ENCODE results near the gene RILPL1.
"Not testable (repeated sequence)": the region's sequence is repeated elsewhere in the genome, so short reads cannot be mapped to it uniquely, and the experiment has no call there.

Gene RILPL1, protein sequence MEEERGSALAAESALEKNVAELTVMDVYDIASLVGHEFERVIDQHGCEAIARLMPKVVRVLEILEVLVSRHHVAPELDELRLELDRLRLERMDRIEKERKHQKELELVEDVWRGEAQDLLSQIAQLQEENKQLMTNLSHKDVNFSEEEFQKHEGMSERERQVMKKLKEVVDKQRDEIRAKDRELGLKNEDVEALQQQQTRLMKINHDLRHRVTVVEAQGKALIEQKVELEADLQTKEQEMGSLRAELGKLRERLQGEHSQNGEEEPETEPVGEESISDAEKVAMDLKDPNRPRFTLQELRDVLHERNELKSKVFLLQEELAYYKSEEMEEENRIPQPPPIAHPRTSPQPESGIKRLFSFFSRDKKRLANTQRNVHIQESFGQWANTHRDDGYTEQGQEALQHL

DNA sequence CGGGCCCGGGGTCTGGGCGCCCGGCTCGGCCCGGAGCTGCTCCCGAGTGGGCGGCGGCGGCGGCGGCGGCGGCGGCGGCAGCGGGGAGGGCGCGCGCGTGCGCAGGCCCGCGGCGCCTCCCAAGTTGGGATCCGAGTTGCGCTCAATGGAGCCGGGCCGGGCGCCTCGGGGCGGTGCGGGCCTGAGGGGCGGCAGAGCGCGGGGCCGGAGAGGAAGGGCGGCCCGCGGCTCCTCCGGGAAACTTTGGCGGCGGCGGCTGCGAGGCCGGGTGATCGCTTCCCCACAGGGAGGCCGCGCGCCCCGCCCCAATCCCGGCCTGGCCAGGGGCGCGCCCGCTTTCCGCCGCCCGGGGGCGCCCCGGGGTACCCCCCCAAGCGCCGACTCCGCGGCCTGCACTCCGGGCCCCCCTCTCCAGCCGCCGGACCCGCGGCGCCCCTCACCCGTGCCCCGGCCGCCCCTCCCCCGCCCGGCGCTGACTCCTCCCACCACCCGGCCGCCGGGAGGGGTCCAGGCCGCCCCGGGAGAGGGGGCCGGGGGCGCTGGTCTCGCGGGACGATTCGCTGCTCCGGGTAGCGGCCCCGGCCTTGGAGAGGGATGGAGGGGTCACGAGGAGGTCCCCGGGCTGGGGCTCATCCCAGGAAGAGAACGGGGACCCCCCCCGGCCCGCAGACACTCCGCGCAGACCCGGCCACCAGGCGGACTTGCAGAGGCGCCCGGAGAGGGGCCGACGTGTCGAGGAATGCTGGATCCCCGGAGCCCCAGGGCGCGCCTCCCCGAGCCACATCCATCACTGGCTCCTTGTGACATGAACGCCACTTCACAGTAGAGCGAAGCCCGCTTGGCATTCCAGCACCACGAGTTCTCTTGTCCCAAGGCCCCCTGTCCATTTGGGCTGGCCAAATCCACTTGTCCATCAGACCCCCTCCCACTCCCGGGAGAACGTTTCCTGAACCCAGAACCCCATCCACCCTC lies at the start of gene RILPL1:
Gene RILPL1, minus strand, starts transcription at position 48 of the 972 bp plus-strand sequence. CDS start 237 bp downstream, outside the sequence.
- DNase-seq (ENCODE audit: low read depth in 2 of 2) = peak in 1 of 2 donors; percentile 39

DNA sequence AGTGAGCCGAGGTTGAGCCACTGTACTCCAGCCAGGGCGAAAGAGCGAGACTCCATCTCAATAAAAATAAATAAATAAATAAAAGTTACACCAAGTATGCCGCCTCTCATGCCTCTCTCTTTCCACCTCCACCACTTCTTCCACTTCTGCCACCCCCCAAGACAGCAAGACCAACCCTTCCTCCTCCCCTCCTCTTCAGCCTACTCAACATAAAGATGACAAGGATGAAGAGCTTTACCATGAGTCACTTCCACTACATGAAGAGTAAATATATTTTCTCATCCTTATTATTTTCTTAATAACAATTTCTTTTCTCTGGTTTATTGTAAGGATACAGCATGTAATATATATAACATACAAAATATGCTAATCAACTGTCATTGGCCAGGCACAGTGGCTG lies 47.3 kb upstream of the RILPL1 start:
- DNase-seq (ENCODE audit: low read depth in 2 of 2) = no peak

DNA sequence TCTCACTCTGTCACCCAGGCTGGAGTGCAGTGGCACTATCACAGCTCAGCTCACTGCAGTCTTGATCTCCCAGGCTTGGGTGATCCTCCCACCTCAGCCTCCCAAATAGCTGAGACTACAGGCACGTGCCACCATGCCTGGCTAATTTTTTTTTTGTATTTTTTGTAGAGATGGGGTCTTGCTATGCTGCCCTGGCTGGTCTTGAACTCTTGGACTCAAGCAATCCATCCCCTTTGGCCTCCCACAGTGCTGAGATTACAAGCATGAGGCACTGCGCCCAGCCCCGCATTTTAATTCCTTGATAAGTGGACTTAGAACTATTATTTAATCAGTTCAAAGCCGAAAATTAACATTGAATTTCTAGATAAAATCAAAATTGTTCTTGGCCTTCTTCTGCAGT lies 45.3 kb upstream of the RILPL1 start:
- DNase-seq (ENCODE audit: low read depth in 2 of 2) = not testable (repeated sequence)

DNA sequence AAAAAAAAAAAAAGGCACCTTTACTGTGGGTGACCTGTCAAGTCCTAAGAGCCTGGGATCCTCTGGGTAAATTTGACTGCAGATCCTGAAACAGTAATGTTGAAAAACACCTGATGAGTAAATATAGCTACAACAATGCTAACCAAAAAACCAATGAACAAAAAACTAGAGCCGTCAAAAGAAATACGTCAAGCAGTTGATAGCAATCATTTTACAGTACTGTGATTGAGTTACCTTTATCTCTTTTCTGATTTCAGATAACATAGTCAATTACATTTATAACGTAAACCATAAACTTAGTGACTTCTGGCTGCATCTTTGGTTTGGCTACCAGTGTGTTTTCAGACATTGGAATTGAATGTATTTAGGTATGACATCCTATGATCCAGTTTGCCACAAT lies 44.7 kb upstream of the RILPL1 start:
- no peak for DNase-seq (ENCODE audit: low read depth in 2 of 2)

DNA sequence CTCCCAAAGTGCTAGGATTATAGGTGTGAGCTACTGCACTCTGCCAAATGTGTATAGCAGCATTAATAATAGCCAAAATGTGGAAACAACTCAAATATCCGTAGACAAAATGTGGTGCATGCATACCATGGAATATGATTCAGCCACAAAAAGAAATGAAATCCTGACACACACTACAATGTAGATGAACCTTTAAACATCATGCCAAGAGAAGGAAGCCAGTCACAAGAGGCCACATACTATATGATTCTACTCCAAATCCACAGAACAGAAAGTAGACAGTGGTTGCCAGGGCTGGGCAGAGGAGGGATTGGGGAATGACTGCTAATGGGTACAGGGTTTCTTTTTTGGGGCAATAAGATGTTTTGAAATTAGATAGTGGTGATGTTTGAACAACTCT lies 43.1 kb upstream of the RILPL1 start:
- DNase-seq (ENCODE audit: low read depth in 2 of 2) = no peak

DNA sequence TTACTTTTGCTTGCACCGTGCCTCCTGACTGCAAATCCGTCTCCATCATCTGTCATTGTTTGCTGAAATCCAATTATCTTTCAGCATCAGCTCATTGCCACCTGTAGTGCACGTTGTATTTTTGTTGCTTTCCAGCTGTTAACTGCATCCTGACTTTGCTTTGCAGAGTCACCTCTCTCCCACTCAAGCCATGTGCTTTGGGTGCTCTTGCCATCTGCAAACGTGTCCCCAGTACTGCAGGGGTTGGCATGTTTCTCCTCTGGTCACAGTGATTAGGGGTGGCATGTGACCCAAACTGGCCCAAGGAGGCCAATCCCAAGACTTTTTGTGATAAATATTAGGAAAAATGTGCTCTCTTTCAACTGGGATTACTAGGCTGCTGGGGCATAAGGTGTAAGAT lies 40.4 kb upstream of the RILPL1 start:
- DNase-seq (ENCODE audit: low read depth in 2 of 2) = no peak

DNA sequence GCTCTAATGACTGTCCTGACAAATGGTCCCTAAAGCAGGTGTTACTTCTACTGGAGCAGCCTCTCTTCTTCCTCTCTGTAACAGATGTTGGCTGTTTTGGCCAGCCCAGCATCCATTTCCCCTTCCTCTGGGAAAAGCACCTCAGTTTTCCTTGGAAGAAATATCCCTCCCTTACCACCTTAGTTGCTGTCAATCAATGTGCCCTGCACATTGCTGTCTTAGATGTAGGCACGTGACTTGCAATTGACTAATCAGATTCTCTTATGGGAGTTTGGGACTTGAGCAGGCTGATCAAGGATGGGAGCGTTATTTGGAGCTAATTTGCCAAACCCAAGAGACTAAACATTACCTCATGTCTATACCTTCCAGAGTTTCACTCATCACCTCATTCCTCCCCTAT lies 38.9 kb upstream of the RILPL1 start:
- no peak for DNase-seq (ENCODE audit: low read depth in 2 of 2)

DNA sequence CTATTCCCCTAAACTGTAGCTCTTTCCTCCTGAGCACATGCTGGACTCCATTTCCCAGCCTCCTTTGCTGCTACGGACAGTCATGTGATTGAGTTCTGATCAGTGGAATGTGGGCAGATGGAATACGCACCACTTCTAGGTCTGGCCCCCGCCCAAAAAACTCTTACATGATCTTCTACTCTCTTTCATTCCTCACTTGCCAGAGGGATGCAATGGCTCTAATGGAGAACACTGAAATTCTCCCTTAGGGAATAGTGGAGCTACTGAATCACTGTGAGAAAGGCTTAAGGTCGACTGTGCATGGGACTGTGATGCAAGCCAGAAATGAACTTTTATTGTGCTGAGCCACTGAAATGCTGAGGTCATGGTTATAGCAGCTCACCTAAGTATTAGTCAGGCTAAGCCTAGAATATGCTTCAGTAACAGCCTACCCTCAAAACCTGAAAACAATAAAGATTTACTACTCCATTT lies 37.9 kb upstream of the RILPL1 start:
- DNase-seq (ENCODE audit: low read depth in 2 of 2) = no peak

DNA sequence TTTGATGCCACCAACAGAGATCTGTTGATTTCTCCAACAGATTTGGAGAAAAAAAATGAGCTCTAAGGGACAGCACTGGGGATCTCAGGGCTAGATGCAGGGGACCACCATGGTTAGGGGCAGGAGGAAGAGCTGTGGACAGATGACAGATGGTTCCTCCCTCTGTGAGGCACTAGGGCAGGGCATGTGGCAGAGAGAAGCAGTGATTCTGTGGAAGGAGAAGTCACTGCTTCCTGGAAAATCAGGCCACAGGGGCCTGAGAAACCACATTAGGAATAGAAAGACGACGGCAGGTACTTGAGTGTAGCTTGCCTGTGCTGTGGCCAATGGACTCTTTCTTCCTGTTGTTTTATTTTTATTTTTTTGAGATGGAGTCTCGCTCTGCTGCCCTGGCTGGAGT lies 25.9 kb upstream of the RILPL1 start:
- no peak for DNase-seq (ENCODE audit: low read depth in 2 of 2)

DNA sequence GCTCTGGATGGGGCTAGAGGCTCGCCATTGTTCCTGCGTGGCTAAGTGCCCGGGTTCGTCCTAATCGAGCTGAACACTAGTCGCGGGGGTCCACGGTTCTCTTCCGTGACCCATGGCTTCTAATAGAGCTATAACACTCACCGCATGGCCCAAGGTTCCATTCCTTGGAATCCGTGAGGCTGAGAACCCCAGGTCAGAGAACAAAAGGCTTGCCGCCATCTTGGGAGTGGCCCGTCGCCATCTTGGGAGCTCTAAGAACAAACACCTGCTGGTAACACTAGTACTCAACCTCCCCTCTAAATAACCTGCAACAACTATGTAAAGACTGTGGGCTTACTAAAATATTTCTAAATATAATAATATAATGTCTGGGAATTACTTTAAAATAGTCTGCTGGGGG lies 25.0 kb upstream of the RILPL1 start:
- not testable (repeated sequence) for DNase-seq (ENCODE audit: low read depth in 2 of 2)

DNA sequence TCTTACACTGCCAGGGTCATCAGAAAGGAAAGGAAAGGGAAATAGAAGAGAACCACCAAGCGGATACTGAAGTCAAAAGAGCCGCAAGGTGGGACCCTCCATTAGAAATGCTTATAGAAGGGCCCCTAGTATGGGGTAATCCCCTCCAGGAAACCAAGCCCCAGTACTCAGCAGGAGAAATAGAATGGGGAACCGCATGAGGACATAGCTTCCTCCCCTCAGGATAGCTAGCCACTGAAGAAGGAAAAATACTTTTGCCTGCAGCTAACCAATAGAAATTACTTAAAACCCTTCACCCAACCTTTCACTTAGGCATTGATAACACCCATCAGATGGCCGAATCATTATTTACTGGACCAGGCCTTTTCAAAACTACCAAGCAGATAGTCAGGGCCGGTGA lies 21.3 kb upstream of the RILPL1 start:
- DNase-seq (ENCODE audit: low read depth in 2 of 2) = not testable (repeated sequence)

DNA sequence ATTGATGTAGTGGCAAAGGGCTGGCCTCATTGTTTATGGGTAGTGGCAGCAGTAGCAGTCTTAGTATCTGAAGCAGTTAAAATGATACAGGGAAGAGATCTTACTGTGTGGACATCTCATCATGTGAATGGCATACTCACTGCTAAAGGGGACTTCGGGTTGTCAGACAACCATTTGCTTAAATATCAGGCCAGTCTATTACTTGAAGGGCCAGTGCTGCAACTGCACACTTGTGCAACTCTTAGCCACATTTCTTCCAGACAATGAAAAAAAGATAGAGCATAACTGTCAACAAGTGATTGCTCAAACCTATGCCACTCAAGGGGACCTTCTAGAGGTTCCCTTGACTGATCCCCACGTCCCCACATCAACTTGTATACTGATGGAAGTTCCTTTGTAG lies 20.6 kb upstream of the RILPL1 start:
- not testable (repeated sequence) for DNase-seq (ENCODE audit: low read depth in 2 of 2)

DNA sequence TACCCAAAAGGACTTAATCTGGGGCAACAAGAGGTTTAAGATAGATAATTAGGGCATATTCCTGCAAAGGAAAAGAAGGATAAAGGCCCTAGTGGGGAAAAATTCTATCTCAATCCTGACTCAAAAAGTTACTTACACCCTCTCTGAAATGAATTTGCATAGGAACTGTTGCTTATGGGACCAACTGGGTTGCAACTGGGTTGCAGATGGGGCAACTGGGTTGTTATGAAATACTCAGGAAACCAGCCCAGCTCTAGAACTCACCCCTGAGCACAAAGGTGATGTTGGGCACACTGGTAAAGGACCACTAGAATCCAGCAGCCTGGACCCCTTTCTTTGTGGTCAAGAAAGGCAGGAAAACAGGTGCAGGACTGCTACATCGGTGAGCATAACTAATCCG lies 17.2 kb upstream of the RILPL1 start:
- DNase-seq (ENCODE audit: low read depth in 2 of 2) = no peak

DNA sequence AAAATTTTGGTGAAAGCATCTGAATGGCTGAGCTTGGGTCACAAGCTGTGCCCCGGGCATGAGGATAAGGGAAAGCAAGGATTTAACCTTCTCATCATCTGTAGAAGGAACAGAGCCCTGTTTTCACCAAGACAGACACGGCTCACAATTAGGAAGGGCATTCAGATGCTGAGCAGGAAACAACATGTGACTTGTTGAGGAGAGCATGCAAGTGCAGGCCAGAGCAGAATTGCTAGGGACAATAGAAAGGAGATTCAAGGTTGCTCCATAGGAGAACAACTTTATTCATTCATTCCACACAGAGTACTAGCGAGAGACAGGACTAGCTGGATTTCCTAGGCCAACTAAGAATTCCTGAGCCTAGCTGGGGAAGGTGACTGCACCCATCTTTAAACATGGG lies 14.6 kb upstream of the RILPL1 start:
- DNase-seq (ENCODE audit: low read depth in 2 of 2) = no peak

DNA sequence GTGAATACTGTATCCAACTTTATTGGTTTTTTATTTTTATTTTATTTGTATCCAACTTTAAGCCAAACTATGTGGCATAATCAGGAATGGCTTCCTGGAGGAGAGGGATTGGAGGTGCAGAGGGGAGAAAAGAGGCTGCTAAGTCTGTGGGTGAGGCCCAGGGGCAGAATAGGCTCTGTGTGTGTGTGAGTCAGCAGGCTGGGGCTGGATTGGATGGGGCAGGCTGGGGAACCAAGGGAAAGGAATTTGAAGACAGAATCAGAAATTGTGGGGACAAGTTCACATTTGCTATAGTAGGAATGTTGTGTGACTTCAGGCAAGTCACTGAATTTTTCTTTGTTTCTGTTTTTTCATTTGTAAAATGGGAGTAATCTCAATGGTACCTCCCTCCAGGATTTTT lies 12.8 kb upstream of the RILPL1 start:
- DNase-seq (ENCODE audit: low read depth in 2 of 2) = no peak

DNA sequence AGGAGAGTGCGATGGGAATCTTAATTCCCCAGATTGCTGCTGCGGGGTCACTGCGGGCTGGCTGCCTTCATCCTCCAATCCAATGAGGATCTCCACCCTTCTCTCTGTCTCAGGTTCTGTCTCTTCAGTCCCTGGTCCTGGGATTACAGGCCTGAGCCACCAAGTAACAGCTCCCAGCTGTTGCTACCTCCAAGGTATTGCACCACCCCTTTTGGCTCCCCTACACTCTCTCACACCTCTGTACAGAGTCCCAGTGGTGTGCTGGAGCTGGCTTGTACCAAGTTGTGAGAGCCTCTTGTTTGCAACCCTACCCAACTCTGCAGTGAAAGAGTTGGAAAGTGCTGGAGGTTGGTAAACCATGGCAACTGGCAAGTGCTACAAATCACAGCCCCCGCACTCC lies 10.0 kb upstream of the RILPL1 start:
- no peak for DNase-seq (ENCODE audit: low read depth in 2 of 2)

DNA sequence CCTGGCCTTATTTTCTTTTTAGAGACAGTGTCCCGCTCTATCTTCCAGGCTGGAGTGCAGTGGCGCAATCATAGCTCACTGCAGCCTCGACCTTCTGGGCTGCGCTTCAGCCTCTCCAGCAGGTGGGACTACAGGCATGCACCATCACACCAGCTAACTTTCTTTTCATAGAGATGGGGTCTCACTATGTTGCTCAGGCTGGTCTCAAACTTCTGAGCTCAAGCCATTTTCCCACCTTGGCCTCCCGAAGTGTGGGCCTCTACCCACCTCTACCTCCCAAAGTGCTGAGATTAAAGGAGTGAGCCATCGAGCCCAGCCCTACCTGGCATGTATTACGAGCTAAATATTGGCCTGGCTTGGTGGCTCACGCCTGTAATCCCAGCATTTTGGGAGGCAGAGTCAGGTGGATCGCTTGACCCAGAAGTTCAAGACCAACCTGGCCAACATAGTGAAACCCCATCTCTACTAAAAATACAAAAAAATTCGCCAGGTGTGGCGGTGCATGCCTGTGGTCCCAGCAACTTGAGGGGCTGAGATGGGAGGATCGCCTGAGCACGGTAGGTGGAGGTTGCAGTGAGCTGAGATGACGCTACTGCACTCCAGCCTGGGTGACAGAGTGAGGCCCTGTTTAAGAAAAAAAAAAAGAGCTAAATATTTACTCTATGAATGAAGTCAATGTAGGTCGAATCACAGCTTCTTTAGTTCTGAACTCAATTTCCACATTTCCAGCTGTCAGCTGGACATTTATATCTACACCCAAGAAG lies 7.6 kb upstream of the RILPL1 start:
- no peak for DNase-seq (ENCODE audit: low read depth in 2 of 2)

DNA sequence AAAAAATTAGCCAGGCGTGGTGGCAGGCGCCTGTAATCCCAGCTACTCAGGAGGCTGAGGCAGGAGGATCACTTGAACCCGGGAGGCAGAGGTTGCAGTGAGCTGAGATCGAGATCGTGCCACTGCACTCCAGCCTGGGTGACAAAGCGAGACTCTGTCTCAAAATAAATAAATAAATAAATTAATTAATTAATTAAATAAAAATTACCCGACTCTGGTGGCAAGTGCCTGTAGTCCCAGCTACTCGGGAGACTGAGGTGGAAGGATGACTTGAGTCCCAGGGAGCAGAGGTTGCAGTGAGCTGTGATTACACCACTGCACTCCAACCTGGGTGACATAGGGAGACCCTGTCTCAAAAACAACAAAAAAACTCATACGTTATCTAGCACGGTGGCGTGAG lies 2.4 kb upstream of the RILPL1 start:
- DNase-seq (ENCODE audit: low read depth in 2 of 2) = not testable (repeated sequence)

DNA sequence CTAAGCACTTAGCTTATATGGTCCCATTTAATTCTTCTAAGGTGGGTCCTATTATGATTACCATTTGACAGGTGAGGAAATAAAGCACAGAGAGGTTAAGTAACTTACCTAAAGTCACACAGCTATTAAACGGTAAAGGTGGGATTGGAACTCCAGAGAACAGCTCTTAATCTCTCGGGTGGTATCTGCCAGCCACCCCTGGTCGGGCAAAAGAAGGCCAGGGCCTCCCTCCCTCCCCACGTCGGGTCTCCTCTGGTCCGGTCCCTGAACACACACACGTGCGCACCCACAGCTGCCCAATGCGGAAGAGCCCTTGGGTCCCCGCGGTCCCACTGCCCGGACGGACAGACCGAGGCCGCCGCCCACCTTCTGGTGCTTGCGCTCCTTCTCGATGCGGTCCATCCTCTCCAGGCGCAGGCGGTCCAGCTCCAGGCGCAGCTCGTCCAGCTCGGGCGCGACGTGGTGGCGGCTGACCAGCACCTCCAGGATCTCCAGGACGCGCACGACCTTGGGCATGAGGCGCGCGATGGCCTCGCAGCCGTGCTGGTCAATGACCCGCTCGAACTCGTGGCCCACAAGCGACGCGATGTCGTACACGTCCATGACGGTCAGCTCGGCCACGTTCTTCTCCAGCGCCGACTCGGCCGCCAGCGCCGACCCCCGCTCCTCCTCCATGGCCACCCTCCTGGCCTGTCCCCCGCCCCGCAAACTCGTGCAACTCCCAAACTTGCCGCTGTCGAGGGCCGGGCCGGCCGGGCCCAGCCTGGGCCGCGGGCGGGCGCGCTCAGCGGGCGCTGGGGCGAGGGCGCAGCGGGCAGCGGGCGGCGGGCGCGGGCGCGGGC lies 490 bp downstream of the RILPL1 start:
- DNase-seq (ENCODE audit: low read depth in 2 of 2) = no peak

DNA sequence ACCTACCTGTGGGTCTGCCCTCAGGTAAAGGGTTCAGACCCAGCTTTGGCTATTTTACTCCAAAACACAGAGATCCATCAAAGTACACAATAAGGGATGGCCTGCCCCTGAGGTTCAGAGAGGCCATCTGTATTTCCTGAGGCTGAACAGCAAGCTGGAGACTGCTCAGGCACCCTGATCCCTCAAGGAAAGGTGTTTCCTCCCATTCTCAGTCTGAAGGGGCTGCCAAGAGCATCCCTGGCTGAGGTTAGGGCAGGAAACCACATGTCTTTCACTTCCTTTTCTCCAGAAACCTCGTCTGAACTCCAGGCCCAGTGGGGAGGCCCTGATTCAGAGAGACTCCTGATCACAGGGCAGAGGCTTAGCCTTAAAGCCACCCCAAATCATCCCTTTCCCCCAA lies 1.5 kb downstream of the RILPL1 start:
- DNase-seq (ENCODE audit: low read depth in 2 of 2) = no peak

DNA sequence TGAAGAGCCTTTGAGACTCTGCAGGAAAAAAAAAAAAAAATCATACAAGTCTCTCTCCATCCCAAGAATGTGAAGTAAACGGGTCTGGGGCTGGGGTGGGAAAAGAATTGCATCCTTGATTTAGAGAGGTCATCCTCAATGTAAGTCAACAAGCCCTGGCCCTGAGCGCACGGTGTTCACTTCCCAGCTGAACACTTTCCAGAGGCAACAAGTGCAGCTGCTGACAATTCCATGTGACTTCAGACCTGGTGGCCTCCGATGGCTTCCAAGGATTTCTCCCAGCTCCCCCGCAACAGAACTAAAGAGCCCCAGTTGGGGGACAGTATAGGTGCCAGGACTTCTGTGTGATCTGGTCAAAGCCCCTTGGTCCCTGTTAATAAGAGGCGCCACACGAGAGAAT lies 2.4 kb downstream of the RILPL1 start:
- no peak for DNase-seq (ENCODE audit: low read depth in 2 of 2)
